Esophagus squamous epithelium (tissue), 5 donors: ENCODE results near the gene AIFM1. TPM values are rescaled to one million over a fixed set of nuclear protein-coding genes. Genes with fewer than 3 reads are reported as not detected.

ENCODE experiments used
- DNase-seq: peaks from one replicate; lab custom pipeline; 2025; lab: John Stamatoyannopoulos, UW
- H3K27ac ChIP-seq, 4 donors: fragments of 200-600 bp; sonication (generic); one replicate each; pipeline ENCODE4 v1.5.1; 2016 to 2019; ENCODE audit warnings: mild to moderate bottlenecking in 1 of 4
- H3K27me3 ChIP-seq, 4 donors: fragments of 200-600 bp; sonication (generic); 1 replicate in 3 of 4; 2 replicates in 1 of 4; pipeline versions ENCODE4 v1.5.1 to v1.6.0; 2017 to 2021; ENCODE audit warnings: antibody characterized with exemption in 1 of 4
- H3K36me3 ChIP-seq, 3 donors: fragments of 200-600 bp; sonication (generic); one replicate each; pipeline ENCODE4 v1.5.1; 2016 to 2019
- H3K4me1 ChIP-seq, 3 donors: fragments of 200-600 bp; sonication (generic); one replicate each; pipeline ENCODE4 v1.5.1; 2017 to 2019
- H3K4me3 ChIP-seq, 4 donors: fragments of 200-600 bp; sonication (generic); 1 replicate in 3 of 4; 2 replicates in 1 of 4; pipeline ENCODE4 v1.5.1; 2016 to 2019; ENCODE audit warnings: mild to moderate bottlenecking in 2 of 4, moderate library complexity in 1 of 4
- H3K9me3 ChIP-seq, 3 donors: fragments of 200-600 bp; sonication (generic); one replicate each; pipeline ENCODE4 v1.5.1; 2016 to 2019
- CTCF ChIP-seq, 6 experiments: fragments of 450-650 bp in 4 of 6; fragments of 200-600 bp in 2 of 6; sonication (generic) in 2 of 6; IDR thresholded peaks; one replicate each; pipeline ENCODE4 v1.5.1; 2016 to 2019; ENCODE audit warnings: antibody characterized with exemption in 6 of 6, mild to moderate bottlenecking in 4 of 6, moderate library complexity in 4 of 6
- POLR2A ChIP-seq, 4 donors: fragments of 450-650 bp; IDR thresholded peaks; one replicate each; pipeline ENCODE4 v1.6.1; 2017; ENCODE audit warnings: antibody characterized with exemption in 4 of 4, mild to moderate bottlenecking in 4 of 4, moderate library complexity in 3 of 4
- WGBS, 2 donors: methylation state at CpG; one replicate each; pipeline ENCODE4 v1.1.5; 2018; 5-methylcytosine and 5-hydroxymethylcytosine counted together
- intact Hi-C: fragments of 100-400 bp; cut with DNase I; formaldehyde crosslinking; loops from one replicate; pipeline ENCODE4 v1.15.0; 2022
- total RNA-seq, 4 donors: library from RNA; depleted of rRNA; stranded (reverse); fragments of >200 nt; gene quantifications; one replicate each; pipeline ENCODE4 v1.1.0, GENCODE V29; 2016
- donor health status: DM: yes; HTN: yes; CAD: no.

The AIFM1 gene
- total RNA-seq, 4 donors from 2014 or later: 10.9 to 23.1 (median 17.0) TPM

GRCh38 chrX:130110379-130111219, 55.0 kb downstream of the AIFM1 start, which contains the start of gene ELF4:
ELF4 (minus strand) TSS chrX:130110497; CDS start chrX:130081330, 29,167 bp downstream.
- no peaks in the 10 kb centered on the region for H3K36me3 ChIP-seq
- intact Hi-C loops: no loop called here
- peak within 1 kb of the TSS; percentile 63 to 77 (median 74) for H3K4me3 ChIP-seq
- H3K4me1 ChIP-seq: peaks cover 9 to 66% (median 22%) of the 10 kb centered on the region in 3 donors
- no peaks in the 10 kb centered on the region for H3K27me3 ChIP-seq
- no peak for TF ChIP-seq CTCF (IDR thresholded peaks at IDR 0.05)
- peak in 1 of 4 donors; percentile 56 for TF ChIP-seq POLR2A (IDR thresholded peaks at IDR 0.05)
- WGBS, 2 donors: 49% methylated on average over 26 of the region's 123 CpGs; no CpG with 5 or more reads in 1 of the 2 donors
- peak; percentile 9 for DNase-seq
- H3K27ac ChIP-seq: peak within 1 kb of the TSS; percentile 88 to 96 (median 94)
- H3K9me3 ChIP-seq: no peaks in the 10 kb centered on the region

DNA sequence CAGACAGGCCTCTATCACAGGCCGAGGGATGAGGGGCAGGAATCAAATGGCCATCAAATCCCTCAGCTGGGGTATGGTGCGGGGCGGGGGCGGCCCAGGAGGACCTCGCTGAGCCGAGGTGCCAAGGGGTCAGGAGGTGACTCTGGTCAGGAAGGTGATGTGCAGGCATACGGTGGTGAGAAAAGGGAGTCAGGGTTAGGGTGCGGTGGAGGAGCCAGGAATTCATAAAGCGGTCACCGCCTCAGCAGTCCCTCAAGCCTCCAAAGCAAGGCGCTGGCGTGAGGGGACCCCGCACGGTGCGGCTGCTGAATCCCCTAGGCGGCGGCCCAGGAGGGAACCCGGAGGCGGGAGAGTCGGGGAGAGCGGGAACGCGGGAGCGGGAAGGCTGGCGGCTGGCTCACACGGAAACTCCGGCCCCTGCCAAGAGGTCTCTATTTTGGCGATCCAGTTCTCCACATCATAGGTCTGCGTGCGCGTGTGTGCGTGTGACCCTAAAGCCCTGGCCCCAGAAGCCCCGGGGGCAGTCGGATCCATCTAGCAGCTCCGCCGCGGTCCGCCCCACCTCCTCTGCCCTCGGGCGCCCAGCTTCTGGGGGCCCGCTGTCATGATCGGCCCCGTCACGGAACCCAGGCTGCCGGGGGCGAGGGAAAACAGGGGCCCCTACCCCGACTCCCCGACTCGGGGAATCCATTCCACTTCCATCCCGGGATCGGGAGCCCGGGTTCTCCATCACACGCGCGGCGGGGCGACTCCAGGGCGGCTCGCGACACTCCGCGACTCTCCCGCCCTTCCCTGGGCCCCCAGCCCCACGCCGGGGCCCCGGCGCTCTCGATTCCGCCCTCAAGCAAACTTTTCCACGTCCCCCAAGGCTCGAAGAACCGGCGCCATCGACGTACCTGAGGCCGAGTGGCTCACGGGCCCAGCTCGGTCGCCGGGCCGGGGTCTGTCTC, 55.9 kb downstream of the AIFM1 start:
- intact Hi-C loops: no loop called here
- Histone ChIP-seq H3K27me3 (no peaks in the 10 kb centered on the region), H3K36me3 (no peaks in the 10 kb centered on the region), H3K4me3 (peak overlapping the region; percentile 63 to 77 (median 74)), H3K27ac (peak overlapping the region; percentile 88 to 96 (median 94)), H3K9me3 (no peaks in the 10 kb centered on the region), H3K4me1 (peaks cover 9 to 75% (median 29%) of the 10 kb centered on the region in 3 donors)
- TF ChIP-seq CTCF (IDR thresholded peaks at IDR 0.05): no peak
- peak in 1 of 4 donors; percentile 26 for TF ChIP-seq POLR2A (IDR thresholded peaks at IDR 0.05)
- no peak for DNase-seq
- WGBS, 2 donors: 0 to 25% methylated on average over 2 to 27 of the region's 81 CpGs

- Histone ChIP-seq H3K27ac (peak overlapping the region; percentile 88 to 96 (median 94)), H3K9me3 (no peaks in the 10 kb centered on the region), H3K4me3 (peak overlapping the region; percentile 63 to 77 (median 74)), H3K27me3 (no peaks in the 10 kb centered on the region), H3K36me3 (no peaks in the 10 kb centered on the region), H3K4me1 (peaks cover 9 to 74% (median 29%) of the 10 kb centered on the region in 3 donors)
- no peak for TF ChIP-seq CTCF (IDR thresholded peaks at IDR 0.05)
- TF ChIP-seq POLR2A (IDR thresholded peaks at IDR 0.05): peak in 1 of 4 donors; percentile 20
- 4 to 36% methylated on average over 4 of the region's 9 CpGs for WGBS, 2 donors
- intact Hi-C loops: no loop called here
- no peak for DNase-seq
Measured at GRCh38 chrX:130108647-130109428, 56.8 kb downstream of the AIFM1 start.

DNA sequence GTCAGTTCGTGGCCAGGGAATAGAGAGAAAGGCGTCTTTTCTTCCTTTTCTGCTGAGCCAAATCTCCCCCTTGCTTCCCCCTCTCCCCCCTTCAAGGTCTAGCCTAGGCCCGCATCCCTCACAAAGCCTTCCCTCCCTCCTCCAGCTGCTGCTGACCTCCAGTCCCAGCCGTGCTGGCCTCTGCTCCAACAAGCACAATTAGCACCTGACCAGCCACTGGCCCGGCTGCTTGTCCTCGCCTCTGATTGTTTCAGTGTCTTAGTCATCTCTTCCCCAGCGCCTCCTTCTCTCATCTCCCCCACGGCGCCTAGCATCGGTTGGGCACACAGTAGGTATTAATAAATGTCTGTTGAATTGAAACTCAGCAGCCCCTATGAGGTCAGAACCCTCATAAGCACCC, 59.6 kb downstream of the AIFM1 start:
- no peaks in the 10 kb centered on the region for H3K27me3 ChIP-seq
- WGBS, 2 donors: 40 to 44% methylated on average over 3 to 9 of the region's 10 CpGs
- H3K4me1 ChIP-seq: peaks cover 5 to 63% (median 29%) of the 10 kb centered on the region in 3 donors
- intact Hi-C loops: no loop called here
- H3K9me3 ChIP-seq: no peaks in the 10 kb centered on the region
- TF ChIP-seq CTCF (IDR thresholded peaks at IDR 0.05): no peak
- no peak for TF ChIP-seq POLR2A (IDR thresholded peaks at IDR 0.05)
- peak overlapping the region in 2 of 4 donors; percentile 4 to 21 for H3K27ac ChIP-seq
- DNase-seq: no peak
- H3K36me3 ChIP-seq: no peaks in the 10 kb centered on the region
- H3K4me3 ChIP-seq: no peak overlapping the region
